ENCODE results near the gene B3GNT4. TPM values are rescaled to one million over a fixed set of nuclear protein-coding genes. Genes with fewer than 3 reads are reported as not detected.

B3GNT4 gene
- total and polyA plus RNA-seq, 11 donors = 0.11 to 0.27 TPM; not detected in 9

- no peak overlapping the region for H3K27ac ChIP-seq
- H3K36me3 ChIP-seq = peaks cover 0 to 95% (median 90%) of the 10 kb centered on the region in 9 donors
- TF ChIP-seq CTCF (IDR thresholded peaks at IDR 0.05) (no peak), POLR2A (IDR thresholded peaks at IDR 0.05) (no peak)
- intact Hi-C loops (cut with DNase I) = no loop called here
- no peaks in the 10 kb centered on the region for H3K9me3 ChIP-seq
- no peak for ATAC-seq
- DNase-seq = no peak
- no peaks in the 10 kb centered on the region for H3K4me1 ChIP-seq
- no peaks in the 10 kb centered on the region for H3K27me3 ChIP-seq
- WGBS, 4 donors = 84 to 94% (median 91%) methylated on average over 7 of the region's 7 CpGs
- H3K4me3 ChIP-seq = no peak overlapping the region
Observed at GRCh38 chr12:122235741-122236140, 32.2 kb downstream of the B3GNT4 start.

GRCh38 chr12:122238861-122239260, 35.4 kb downstream of the B3GNT4 start:
- no peak for ATAC-seq
- intact Hi-C loops (cut with DNase I) = no loop called here
- 91 to 96% (median 94%) methylated on average over 5 of the region's 5 CpGs for WGBS, 4 donors
- no peak for DNase-seq
- Histone ChIP-seq H3K9me3 (no peaks in the 10 kb centered on the region), H3K4me3 (no peak overlapping the region), H3K27ac (no peak overlapping the region), H3K4me1 (no peaks in the 10 kb centered on the region), H3K36me3 (peaks cover 0 to 95% (median 86%) of the 10 kb centered on the region in 9 donors), H3K27me3 (no peaks in the 10 kb centered on the region)
- no peak for TF ChIP-seq POLR2A (IDR thresholded peaks at IDR 0.05)
- no peak for TF ChIP-seq CTCF (IDR thresholded peaks at IDR 0.05)

- H3K27ac ChIP-seq = peak overlapping the region in 1 of 12 donors; percentile 59
- no peak for DNase-seq
- peak overlapping the region in 1 of 12 donors; percentile 36 for H3K4me3 ChIP-seq
- ATAC-seq = no peak
- no peaks in the 10 kb centered on the region for H3K27me3 ChIP-seq
- H3K36me3 ChIP-seq = peaks cover 0 to 79% (median 61%) of the 10 kb centered on the region in 9 donors
- TF ChIP-seq CTCF (IDR thresholded peaks at IDR 0.05) = no peak
- TF ChIP-seq POLR2A (IDR thresholded peaks at IDR 0.05) = no peak
- no peaks in the 10 kb centered on the region for H3K9me3 ChIP-seq
- intact Hi-C loops (cut with DNase I) = no loop called here
- no peaks in the 10 kb centered on the region for H3K4me1 ChIP-seq
- 80 to 84% (median 82%) methylated on average over 6 of the region's 6 CpGs for WGBS, 4 donors
Observed at GRCh38 chr12:122243965-122244364, 40.5 kb downstream of the B3GNT4 start.

GRCh38 chr12:122244565-122245371, 41.3 kb downstream of the B3GNT4 start:
- no peaks in the 10 kb centered on the region for H3K4me1 ChIP-seq
- no peak for DNase-seq
- peaks cover 0 to 79% (median 63%) of the 10 kb centered on the region in 9 donors for H3K36me3 ChIP-seq
- no peaks in the 10 kb centered on the region for H3K27me3 ChIP-seq
- no peaks in the 10 kb centered on the region for H3K9me3 ChIP-seq
- 82 to 88% (median 82%) methylated on average over 11 of the region's 11 CpGs for WGBS, 4 donors
- intact Hi-C loops (cut with DNase I) = no loop called here
- H3K27ac ChIP-seq = peak overlapping the region in 1 of 12 donors; percentile 59
- ATAC-seq = no peak
- no peak for TF ChIP-seq CTCF (IDR thresholded peaks at IDR 0.05)
- TF ChIP-seq POLR2A (IDR thresholded peaks at IDR 0.05) = no peak
- peak overlapping the region in 1 of 12 donors; percentile 36 for H3K4me3 ChIP-seq

Data from heart left ventricle (tissue), 16 donors.